ENCODE results near the gene ENO3. TPM values are rescaled to one million over a fixed set of nuclear protein-coding genes. Genes with fewer than 3 reads are reported as not detected.
A peak's percentile ranks its signal among the peaks of the same experiment; 100 is the strongest.

Gene ENO3
- polyA plus RNA-seq, 3 donors, result 0.36 to 14.2 (median 0.60) TPM

GRCh38 chr17:4960279-4960922 lies 9.5 kb downstream of the ENO3 start:
- no peak for DNase-seq
- H3K9me3 Mint-ChIP-seq, result peaks cover 0 to 2% (median 0%) of the 10 kb centered on the region in 7 donors
- H3K27me3 ChIP-seq (ENCODE audit: control insufficient read depth in 2 of 2, insufficient read depth in 2 of 2, low read length in 2 of 2), result no peaks in the 10 kb centered on the region
- H3K4me1 Mint-ChIP-seq, result peaks cover 20% of the 10 kb centered on the region
- no peak for TF ChIP-seq CTCF (IDR thresholded peaks at IDR 0.05)
- no peak overlapping the region for H3K4me3 Mint-ChIP-seq
- H3K27me3 Mint-ChIP-seq (ENCODE audit: low read depth in 3 of 3), result peaks cover 0 to 2% (median 0%) of the 10 kb centered on the region in 3 donors
- intact Hi-C loops (cut with micrococcal nuclease), result no loop called here
- no peak overlapping the region for H2AFZ ChIP-seq (ENCODE audit: insufficient read depth, low read depth, low read length, poor library complexity, severe bottlenecking)
- H3K36me3 ChIP-seq (replicated peaks in 1 of 2; ENCODE audit: control insufficient read depth in 1 of 2, insufficient read depth in 2 of 2, low read length in 2 of 2), result peaks cover 18 to 21% of the 10 kb centered on the region in 2 donors
- no peak overlapping the region for H3K4me2 ChIP-seq (replicated peaks; ENCODE audit: extremely low read depth, low read length, poor library complexity, severe bottlenecking)
- H3K79me2 ChIP-seq (ENCODE audit: insufficient read depth, low read length), result peaks cover 9% of the 10 kb centered on the region
- H3K27ac ChIP-seq (ENCODE audit: low read depth in 1 of 2, low read length in 2 of 2), result no peak overlapping the region
- H3K4me3 ChIP-seq (replicated peaks in 1 of 3; ENCODE audit: low read depth in 2 of 3, low read length in 3 of 3), result no peak overlapping the region
- H4K20me1 ChIP-seq (ENCODE audit: insufficient read depth, low read length), result no peaks in the 10 kb centered on the region
- H3K27ac Mint-ChIP-seq, result peak overlapping the region in 2 of 7 donors; percentile 28 to 73
- H3K9ac ChIP-seq (ENCODE audit: insufficient read depth, low read length, poor library complexity, severe bottlenecking), result no peak overlapping the region
- H3K36me3 Mint-ChIP-seq, result peaks cover 29 to 49% of the 10 kb centered on the region in 2 donors
- no peaks in the 10 kb centered on the region for H3K9me3 ChIP-seq (replicated peaks in 1 of 2; ENCODE audit: control insufficient read depth in 1 of 2, insufficient read depth in 1 of 2, low read length in 2 of 2)
- WGBS (ENCODE audit: insufficient coverage), result 88% methylated on average over 6 of the region's 9 CpGs
- H3K4me1 ChIP-seq (ENCODE audit: control insufficient read depth in 1 of 2, insufficient read depth in 2 of 2, low read length in 2 of 2), result peaks cover 3 to 17% of the 10 kb centered on the region in 2 donors

- Histone ChIP-seq H3K9ac (ENCODE audit: insufficient read depth, low read length, poor library complexity, severe bottlenecking) (no peak overlapping the region), H4K20me1 (ENCODE audit: insufficient read depth, low read length) (no peaks in the 10 kb centered on the region), H3K9me3 (replicated peaks in 1 of 2; ENCODE audit: control insufficient read depth in 1 of 2, insufficient read depth in 1 of 2, low read length in 2 of 2) (no peaks in the 10 kb centered on the region), H3K4me2 (replicated peaks; ENCODE audit: extremely low read depth, low read length, poor library complexity, severe bottlenecking) (no peak overlapping the region), H3K36me3 (replicated peaks in 1 of 2; ENCODE audit: control insufficient read depth in 1 of 2, insufficient read depth in 2 of 2, low read length in 2 of 2) (peaks cover 19 to 24% of the 10 kb centered on the region in 2 donors), H3K27me3 (ENCODE audit: control insufficient read depth in 2 of 2, insufficient read depth in 2 of 2, low read length in 2 of 2) (no peaks in the 10 kb centered on the region), H3K4me3 (replicated peaks in 1 of 3; ENCODE audit: low read depth in 2 of 3, low read length in 3 of 3) (no peak overlapping the region), H3K4me1 (ENCODE audit: control insufficient read depth in 1 of 2, insufficient read depth in 2 of 2, low read length in 2 of 2) (peaks cover 33 to 56% of the 10 kb centered on the region in 2 donors), H3K79me2 (ENCODE audit: insufficient read depth, low read length) (peaks cover 30% of the 10 kb centered on the region), H2AFZ (ENCODE audit: insufficient read depth, low read depth, low read length, poor library complexity, severe bottlenecking) (no peak overlapping the region), H3K27ac (ENCODE audit: low read depth in 1 of 2, low read length in 2 of 2) (peak overlapping the region; percentile 94 to 96)
- 93% methylated on average over 8 of the region's 15 CpGs for WGBS (ENCODE audit: insufficient coverage)
- no peak overlapping the region for H3K27ac Mint-ChIP-seq
- intact Hi-C loops (cut with micrococcal nuclease), result no loop called here
- peaks cover 33 to 42% of the 10 kb centered on the region in 2 donors for H3K36me3 Mint-ChIP-seq
- peaks cover 25% of the 10 kb centered on the region for H3K4me1 Mint-ChIP-seq
- H3K9me3 Mint-ChIP-seq, result peaks cover 0 to 2% (median 0%) of the 10 kb centered on the region in 7 donors
- no peak for TF ChIP-seq CTCF (IDR thresholded peaks at IDR 0.05)
- peaks cover 0 to 4% (median 0%) of the 10 kb centered on the region in 3 donors for H3K27me3 Mint-ChIP-seq (ENCODE audit: low read depth in 3 of 3)
- no peak overlapping the region for H3K4me3 Mint-ChIP-seq
- no peak for DNase-seq
Measured at GRCh38 chr17:4965311-4965986, 14.5 kb downstream of the ENO3 start.

All from CD14-positive monocyte (primary cell).